22Rv1 (cell line): ENCODE data around the gene NSUN2.

Source experiments
- CTCF ChIP-seq: fragments of 450-650 bp; IDR thresholded peaks from 2 replicates; pipeline ENCODE4 v1.5.1; 2017; ENCODE audit warnings: mild to moderate bottlenecking
- ZFX ChIP-seq: fragments of 450-650 bp; IDR thresholded peaks from 2 replicates; pipeline ENCODE4 v1.6.1; 2017; ENCODE audit warnings: antibody characterized with exemption, borderline replicate concordance

GRCh38 chr5:6579535-6579934, 53.3 kb downstream of the NSUN2 start:
- TF ChIP-seq CTCF (no peak), ZFX (no peak)
